ENCODE results near the gene TMA7B.
"Not testable (repeated sequence)": the region's sequence is repeated elsewhere in the genome, so short reads cannot be mapped to it uniquely, and the experiment has no call there.

The TMA7B gene

DNA sequence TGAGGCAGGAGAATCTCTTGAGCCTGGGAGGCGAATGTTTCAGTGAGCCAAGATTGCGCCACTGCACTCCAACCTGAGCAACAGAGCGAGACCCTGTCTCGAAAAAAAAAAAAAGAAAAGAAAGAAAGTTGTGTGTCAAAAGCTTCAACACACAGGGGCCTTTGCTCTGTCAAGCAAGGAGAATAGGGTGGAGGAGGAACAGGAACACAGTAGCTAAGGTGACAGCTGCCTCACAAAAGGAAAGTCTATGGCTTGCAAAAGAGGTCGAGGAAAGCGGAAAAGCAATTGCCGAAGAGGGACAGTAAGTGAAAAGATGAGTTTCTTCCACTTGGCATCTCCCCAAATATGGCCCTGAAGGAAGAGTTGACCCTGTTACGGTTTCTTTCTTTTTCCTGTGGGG lies 26.5 kb upstream of the TMA7B start:
- DNase-seq = no peak

- no peak for DNase-seq
Observed at GRCh38 chr22:39935116-39935515, 25.1 kb upstream of the TMA7B start.

DNA sequence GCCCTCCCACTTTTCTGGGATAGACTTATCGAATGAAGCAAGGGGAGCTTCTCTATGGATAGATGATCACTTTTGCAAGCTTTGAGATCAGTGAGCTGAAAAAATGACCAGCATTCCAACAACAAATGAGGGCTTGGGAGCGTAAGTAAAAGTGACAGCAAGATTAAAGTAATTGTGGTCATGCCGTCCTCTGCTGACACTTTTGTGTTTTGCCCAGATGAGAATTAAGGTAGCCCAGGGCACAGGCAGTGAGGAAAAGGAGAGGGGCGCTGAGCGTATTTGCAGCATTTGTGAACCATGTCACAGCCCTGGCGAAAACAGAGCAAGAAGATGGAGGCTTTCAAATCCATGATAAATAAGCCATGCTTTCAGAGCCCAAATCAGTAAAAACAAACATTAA lies 24.6 kb upstream of the TMA7B start:
- DNase-seq = no peak

GRCh38 chr22:39936523-39937145 lies 23.6 kb upstream of the TMA7B start:
- no peak for DNase-seq

DNA sequence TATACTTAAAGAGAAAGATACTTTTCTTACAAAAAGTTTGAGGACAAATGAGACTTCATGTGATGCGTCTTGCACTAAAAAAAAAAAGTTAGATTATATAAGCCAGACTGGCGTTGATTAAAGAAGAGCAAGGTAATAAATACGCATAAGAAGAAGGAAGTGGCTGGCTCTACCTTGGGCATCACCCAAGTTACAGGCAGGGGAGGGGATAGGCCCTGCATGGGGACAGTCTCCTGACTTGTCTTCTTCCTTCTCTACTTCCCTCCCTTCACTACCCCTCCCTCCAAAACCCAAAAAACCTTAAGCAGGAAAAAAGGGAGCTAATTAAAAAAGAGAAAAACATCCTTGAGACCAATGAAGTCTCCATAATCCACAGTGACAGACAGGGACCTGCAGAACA lies 22.3 kb upstream of the TMA7B start:
- no peak for DNase-seq

DNA sequence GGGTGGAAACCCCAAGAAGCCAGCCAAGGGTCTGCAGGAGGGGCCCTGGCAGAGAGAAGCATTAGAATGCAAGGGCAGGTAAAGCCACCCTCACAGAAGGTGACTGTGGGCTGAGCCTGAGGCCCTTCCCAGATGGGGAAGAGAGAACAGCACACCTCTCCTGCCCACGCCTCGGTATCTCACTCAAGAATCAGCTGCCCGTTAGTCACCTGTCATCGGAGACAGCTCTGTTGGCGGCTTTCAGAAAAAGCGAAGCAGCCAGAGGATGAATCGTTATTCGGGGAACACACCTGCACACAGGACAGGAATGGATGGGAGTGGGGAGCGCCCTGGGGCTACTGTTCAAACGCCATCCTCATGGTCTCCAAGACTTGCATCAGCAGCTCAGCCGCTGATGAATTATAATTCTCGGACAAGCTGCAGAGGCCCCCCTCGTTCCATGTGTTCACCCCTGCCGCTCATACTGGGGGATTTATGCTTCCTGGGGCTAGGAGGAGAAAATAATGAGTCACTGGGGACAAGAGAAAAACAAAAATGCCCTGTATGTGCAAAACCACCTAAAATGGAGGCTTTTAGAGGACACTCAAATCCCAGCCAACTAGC lies 21.6 kb upstream of the TMA7B start:
- DNase-seq = peak; percentile 33

GRCh38 chr22:39939830-39940229 lies 20.4 kb upstream of the TMA7B start:
- no peak for DNase-seq

DNA sequence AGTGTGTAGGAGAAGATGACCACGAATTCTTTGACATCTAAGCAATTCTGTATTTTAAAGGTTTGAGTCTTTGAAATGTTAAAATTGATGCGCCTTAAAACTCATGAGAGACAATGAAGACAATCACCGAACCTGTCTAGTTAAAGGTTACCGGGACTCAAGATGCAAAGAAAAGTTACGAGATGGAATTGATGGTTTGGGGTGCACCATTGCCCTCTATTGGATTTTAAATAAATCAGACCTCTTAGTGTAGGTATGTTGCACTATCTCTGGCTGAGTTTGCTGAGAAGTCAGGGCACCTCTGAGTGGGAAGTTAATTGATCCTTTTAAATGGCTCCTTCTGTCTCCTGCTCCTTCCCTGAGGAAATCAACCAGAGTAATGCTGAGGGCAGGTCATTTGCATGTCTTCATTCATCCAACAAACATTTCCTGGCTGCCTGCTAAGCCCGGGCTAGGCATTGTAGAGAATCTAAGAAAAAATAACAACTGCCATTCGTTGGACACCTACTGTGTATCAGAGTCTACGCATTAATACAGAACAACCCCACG lies 19.4 kb upstream of the TMA7B start:
- no peak for DNase-seq

- DNase-seq = no peak
Observed at GRCh38 chr22:39941601-39942000, 18.6 kb upstream of the TMA7B start.

DNA sequence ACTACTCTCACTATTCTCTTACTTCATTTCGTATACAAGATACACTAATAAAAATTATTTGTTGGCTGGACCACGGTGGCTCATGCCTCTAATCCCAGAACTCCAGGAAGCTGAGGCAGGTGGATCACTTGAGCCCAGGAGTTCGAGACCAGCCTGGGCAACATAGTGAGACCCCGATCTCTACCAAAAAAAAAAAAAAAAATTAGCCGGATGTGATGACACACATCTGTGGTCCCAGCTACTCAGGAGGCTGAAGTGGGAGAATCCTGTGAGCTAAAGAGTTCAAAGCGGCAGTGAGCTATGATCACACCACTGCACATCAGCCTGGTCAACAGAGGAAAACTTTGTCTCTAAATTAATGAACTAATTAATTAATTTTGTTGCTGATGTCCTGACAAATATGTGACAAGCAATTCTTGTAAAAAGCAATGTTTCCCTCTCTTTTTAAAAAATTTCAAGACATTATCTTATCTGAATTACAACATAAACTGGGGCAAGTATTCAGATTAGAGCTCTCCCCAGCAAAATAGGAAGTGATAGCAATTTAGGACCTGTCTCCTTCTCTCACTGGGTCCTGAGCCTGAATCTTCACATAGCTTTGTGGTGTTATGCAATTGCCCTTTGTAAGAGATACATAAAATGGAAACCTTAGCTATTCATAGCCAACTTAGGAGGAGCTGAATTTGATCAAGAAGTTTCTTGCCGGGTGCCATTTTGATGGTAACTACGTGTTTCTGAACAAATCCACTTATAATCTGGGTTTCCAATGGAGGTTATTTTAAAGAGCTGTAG lies 17.6 kb upstream of the TMA7B start:
- DNase-seq = no peak

DNA sequence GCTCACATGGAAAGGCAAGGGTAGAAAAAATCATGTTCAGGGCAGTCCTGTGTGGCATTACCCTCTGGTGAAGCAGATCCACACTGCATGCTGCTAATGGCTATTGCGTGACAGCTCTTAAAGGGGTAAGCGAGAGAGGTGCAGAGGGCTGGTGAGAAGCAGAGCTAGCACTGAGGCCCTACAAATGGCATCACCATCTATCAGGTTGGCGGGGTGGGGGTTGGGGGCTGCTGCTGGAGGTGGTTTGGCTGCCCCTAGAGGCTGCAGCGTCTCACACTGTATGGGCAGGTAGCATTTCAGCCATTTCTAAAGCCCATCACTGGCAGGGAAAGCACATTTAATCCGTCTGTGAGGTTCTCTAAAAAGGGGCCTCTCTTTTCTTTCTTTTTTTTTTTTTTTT lies 16.9 kb upstream of the TMA7B start:
- no peak for DNase-seq

- no peak for DNase-seq
Observed at GRCh38 chr22:39943953-39944872, 16.0 kb upstream of the TMA7B start.

DNA sequence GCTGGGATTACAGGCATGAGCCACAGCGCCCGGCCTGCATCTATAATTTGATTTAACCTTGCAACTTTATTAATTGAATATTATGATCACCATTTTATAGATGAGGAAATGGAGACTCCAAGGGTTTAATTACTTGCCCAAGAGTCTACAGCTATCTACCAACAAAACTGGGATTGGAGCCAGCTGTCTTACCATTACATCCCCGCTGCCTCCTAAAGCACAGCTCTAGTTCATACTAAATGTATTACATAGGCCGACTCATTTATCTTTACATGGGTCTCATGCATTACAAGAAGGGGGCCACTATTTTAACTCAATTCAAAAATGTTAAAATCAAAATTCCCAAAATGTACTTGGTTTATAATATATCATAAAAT lies 14.1 kb upstream of the TMA7B start:
- DNase-seq = no peak

GRCh38 chr22:39946503-39947219 lies 13.5 kb upstream of the TMA7B start:
- no peak for DNase-seq

DNA sequence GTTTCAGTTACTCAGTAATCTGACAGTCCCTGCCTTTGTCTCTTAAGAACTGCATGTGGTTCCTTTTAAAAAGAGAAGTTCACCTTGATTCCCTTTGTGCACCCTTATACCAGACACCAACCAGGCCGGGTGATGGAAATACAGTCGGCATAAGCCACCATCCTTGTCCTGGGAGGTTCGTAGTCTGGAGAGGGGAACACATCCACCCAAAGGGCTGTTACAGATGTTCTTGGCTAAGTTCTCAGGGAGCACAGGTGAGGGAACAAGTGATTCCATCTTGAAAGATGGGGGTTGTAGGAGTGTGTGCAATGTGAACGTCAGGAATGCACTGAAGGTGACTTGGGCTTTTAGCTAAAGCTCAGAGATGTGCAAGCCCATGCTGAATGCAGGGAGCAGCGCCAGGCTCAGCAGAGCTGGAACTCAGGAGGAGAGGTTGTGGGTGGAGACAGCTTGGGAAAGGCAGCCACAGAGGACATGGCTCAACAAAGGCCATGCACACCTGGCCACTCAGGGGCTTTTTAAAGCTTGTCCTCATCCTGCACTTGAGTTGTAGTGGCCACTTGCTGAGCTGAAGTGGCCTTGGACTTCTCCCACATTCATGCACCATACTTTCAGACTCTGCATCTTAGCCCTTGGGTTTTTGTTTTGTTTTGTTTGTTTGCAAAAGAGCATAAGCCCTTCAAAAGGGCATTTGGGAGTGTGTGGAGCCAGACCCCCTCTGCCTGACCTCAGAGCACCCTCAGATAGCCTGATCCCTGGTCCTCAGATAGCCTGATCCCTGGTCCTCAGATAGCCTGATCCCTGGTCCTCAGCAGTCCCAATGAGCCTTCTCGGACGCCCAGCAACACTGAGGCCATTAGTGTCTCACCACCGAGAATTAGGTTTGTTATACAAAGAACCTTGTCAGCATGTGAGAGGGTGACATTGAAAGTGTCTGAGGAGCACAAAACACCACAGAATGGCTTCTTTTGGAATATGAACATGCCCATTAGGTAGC lies 12.7 kb upstream of the TMA7B start:
- no peak for DNase-seq

DNA sequence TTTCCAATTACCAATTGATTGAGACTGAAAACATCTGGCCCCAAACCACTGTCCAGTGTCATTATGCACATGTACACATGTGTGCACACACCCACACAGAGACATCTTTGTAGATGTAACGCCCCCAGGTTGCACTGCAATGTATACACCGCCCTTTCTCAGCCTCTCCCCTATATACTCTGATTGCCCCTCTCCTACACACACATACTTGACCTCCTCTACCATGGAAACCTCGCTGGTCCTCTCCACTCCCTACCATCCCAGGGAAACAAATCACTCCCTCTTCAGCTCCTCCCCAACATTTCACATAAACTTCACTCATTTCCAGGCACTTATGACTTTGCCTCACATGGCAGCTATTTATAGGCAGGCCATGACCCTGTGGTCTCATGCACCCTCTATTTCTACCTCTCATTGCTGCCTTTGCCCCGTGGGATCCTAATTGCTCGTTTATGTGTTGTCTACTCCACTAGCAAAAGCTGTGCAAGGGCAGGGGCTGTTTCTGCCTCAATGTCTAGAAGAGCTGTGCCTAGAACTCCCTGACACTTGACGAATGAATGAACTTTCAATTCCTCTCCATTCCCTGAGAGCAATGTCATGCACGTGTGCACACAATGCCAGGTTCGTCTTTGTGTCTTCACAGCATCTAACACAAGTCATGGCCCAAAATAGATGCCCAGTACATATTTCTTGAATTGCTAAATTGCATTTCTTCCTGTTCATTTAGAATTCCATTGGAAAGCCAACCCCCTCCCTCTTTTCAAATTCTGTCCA lies 10.0 kb upstream of the TMA7B start:
- no peak for DNase-seq

DNA sequence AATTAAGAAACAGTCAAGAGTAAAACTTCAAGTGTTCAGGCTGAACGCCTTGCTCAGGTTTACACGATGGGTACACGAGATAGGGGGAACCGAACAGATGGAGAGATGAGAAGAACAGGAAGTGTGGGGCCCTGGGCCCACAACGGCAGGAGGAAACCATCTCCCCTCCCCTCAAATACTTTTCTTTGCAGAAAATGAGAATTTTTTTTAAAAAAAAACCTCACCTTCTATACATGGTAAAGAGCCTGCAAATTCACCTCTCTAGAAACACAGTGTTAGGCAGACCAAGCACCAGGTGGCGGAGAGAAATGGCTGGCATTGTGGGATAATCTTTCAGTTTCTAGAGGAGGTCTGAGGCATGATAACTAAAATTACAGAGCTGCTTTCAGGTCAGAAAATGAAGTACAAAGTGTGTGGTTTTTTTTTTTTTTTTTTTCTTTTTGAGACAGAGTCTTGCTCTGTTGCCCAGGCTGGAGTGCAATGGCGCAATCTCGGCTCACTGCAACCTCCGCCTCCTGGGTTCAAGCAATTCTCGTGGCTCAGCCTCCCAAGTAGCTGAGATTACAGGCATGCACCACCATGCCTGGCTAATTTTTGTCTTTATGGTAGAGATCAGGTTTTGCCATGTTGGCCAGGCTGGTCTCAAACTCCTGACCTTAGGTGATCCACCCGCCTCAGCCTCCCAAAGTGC lies 8.4 kb upstream of the TMA7B start:
- DNase-seq = not testable (repeated sequence)

DNA sequence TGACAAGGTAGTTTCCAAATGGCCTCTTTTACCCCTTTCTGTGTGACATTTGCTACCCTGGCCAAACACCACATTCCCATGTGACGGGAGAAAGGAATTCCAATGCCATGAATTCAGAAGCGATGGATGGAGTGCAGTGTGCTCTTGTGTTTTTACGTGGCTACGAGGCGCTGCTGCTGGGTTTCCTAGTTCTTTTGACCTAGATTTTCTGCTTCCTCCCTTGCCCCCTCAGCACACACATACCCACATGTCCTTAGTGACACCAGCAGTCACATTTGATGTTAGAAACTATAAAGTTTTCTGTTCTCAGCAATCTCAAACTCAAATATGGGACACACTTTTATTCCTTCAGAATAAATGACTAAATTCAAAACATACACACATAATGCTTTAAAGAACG lies 7.8 kb upstream of the TMA7B start:
- no peak for DNase-seq

- DNase-seq = no peak
Observed at GRCh38 chr22:39953101-39953500, 7.1 kb upstream of the TMA7B start.
